PC-9 (cell line): Measurements from ENCODE around the gene FAM114A1. TPM values are rescaled to one million over a fixed set of nuclear protein-coding genes. Genes with fewer than 3 reads are reported as not detected.

Source experiments
- BruUV-seq: library from RNA; stranded (reverse); fragments of 400-500 nt; replicated peaks from 2 replicates; lab custom pipeline; 2021; lab: Mats Ljungman, UMichigan
- CTCF ChIA-PET: fragments of 300-600 bp; sonication (Branson Sonifier 250); formaldehyde crosslinking; loops from one replicate; lab custom pipeline; 2022; ENCODE audit warnings: antibody characterized with exemption; lab: Charles Lee
- POLR2A ChIA-PET: fragments of 300-600 bp; sonication (Branson Sonifier 250); formaldehyde crosslinking; loops from one replicate; lab custom pipeline; 2022; ENCODE audit warnings: antibody characterized with exemption; ENCODE audit not compliant: unreplicated experiment; lab: Charles Lee
- DNase-seq, 2 experiments: peaks; one replicate each; pipeline versions ENCODE4 v3.0.0 to v3.0.0-alpha.2; 2015 to 2022; ENCODE audit warnings: mixed read lengths in 1 of 2
- H2AFZ ChIP-seq: fragments of 200-600 bp; sonication (generic); 2 replicates; pipeline ENCODE4 v1.8.1; 2017; ENCODE audit warnings: antibody characterized with exemption
- H3F3A ChIP-seq: fragments of 200-600 bp; sonication (generic); 2 replicates; pipeline ENCODE4 v1.8.1; 2017; ENCODE audit warnings: antibody characterized with exemption, mild to moderate bottlenecking, low read depth; ENCODE audit not compliant: insufficient read depth
- H3K27ac ChIP-seq: fragments of 200-600 bp; sonication (generic); 2 replicates; pipeline ENCODE4 v1.6.1; 2016; ENCODE audit warnings: mixed run types
- H3K27me3 ChIP-seq: fragments of 200-600 bp; sonication (generic); 2 replicates; pipeline ENCODE4 v1.6.1; 2016; ENCODE audit warnings: low read depth, mixed run types; ENCODE audit not compliant: insufficient read depth
- H3K36me3 ChIP-seq: fragments of 200-600 bp; sonication (generic); 2 replicates; pipeline ENCODE4 v1.6.1; 2016; ENCODE audit warnings: low read depth, mixed run types
- H3K4me1 ChIP-seq: fragments of 200-600 bp; sonication (generic); replicated peaks from 2 replicates; pipeline ENCODE4 v1.6.1; 2016; ENCODE audit warnings: mixed run types; ENCODE audit not compliant: insufficient read depth
- H3K4me2 ChIP-seq: fragments of 200-600 bp; sonication (generic); 2 replicates; pipeline ENCODE4 v1.6.1; 2017; ENCODE audit warnings: mixed run types
- H3K4me3 ChIP-seq: fragments of 200-600 bp; sonication (generic); 2 replicates; pipeline ENCODE4 v1.6.1; 2016; ENCODE audit warnings: mixed run types
- H3K79me2 ChIP-seq: fragments of 200-600 bp; sonication (generic); 2 replicates; pipeline ENCODE4 v1.6.1; 2017; ENCODE audit warnings: low read depth, mixed run types
- H3K9me2 ChIP-seq: fragments of 200-600 bp; sonication (generic); 2 replicates; pipeline ENCODE4 v1.8.1; 2017; ENCODE audit warnings: mild to moderate bottlenecking; ENCODE audit not compliant: insufficient read depth
- H3K9me3 ChIP-seq: fragments of 200-600 bp; sonication (generic); 2 replicates; pipeline ENCODE4 v1.8.1; 2016; ENCODE audit warnings: low read depth; ENCODE audit not compliant: insufficient read depth
- H4K20me1 ChIP-seq: fragments of 200-600 bp; sonication (generic); 2 replicates; pipeline ENCODE4 v1.8.1; 2017; ENCODE audit not compliant: insufficient read depth
- CTCF ChIP-seq: fragments of 200-600 bp; sonication (generic); conservative IDR thresholded peaks from 2 replicates; pipeline ENCODE4 v1.6.1; 2017; ENCODE audit warnings: mixed run types, antibody characterized with exemption, mild to moderate bottlenecking, moderate library complexity
- EZH2 ChIP-seq: fragments of 200-600 bp; sonication (generic); IDR thresholded peaks from 2 replicates; pipeline ENCODE4 v1.8.0; 2017; ENCODE audit warnings: antibody characterized with exemption, low read depth
- intact Hi-C: fragments of 100-400 bp; cut with micrococcal nuclease; formaldehyde crosslinking; loops from one replicate; pipeline ENCODE4 v1.10.0; 2022; ENCODE audit not compliant: unreplicated experiment
- total RNA-seq: library from RNA; stranded (reverse); gene quantifications from 2 replicates; pipeline ENCODE4 v1.2.3, GENCODE V29; 2021

Gene FAM114A1
- total RNA-seq, 1 experiment from 2014 or later, result 73.7 TPM

DNA sequence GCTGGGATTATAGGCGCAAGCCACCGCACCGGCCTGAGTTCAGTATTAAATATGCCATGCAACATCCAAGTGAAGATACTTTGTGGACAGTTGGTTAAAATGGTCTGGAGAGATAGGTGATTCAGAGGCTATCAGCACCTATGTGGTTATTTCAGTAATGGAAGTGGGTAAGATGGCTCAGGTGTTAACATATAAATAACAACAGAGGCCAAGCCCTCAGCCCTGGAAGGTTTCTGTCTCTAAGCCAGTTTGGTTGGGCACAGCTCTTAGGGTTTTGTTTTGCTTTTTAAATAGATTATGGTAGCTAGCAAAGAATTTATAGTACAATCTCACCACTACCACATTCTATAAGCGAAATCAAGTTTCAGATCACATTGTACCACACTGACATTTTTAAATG lies 16.6 kb downstream of the FAM114A1 start:
- POLR2A ChIA-PET, result no interaction called here

DNA sequence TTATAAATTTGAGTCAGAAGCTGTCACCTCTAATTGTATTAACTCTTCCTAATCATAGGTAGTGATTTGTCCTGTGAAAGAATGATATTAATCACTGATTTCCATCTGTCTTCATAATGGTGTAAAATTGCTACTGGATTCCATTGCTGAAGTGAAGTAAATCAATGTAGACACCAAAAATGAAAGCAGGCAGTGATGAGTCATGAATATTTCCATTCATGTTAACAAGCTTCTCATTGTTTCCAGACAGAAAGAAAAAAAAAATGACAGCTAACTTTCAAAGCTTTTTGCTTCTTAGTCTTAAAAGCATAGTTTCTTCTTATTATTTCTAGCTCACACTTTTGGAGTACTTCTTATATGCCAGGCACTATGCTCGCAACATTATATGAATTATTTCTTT lies 21.5 kb downstream of the FAM114A1 start:
- Histone ChIP-seq H2AFZ (no peak overlapping the region), H4K20me1 (no peaks in the 10 kb centered on the region), H3K27ac (peak overlapping the region; percentile 61), H3F3A (peaks cover 9% of the 10 kb centered on the region), H3K36me3 (no peaks in the 10 kb centered on the region), H3K4me1 (peaks cover 24% of the 10 kb centered on the region), H3K9me3 (no peaks in the 10 kb centered on the region), H3K9me2 (no peaks in the 10 kb centered on the region), H3K27me3 (no peaks in the 10 kb centered on the region), H3K4me3 (no peak overlapping the region), H3K79me2 (no peaks in the 10 kb centered on the region), H3K4me2 (peak overlapping the region; percentile 11; the same call in 1 of the 2 replicates)
- POLR2A ChIA-PET, result interaction anchor here (0.5 to 0.7 kb wide), 8 partner anchors 9 to 1427 kb away, joined by 3 to 9 read pairs (median 4); no protein-coding TSS in a partner anchor
- no peak for TF ChIP-seq EZH2
- TF ChIP-seq CTCF, result no peak
- BruUV-seq, result no TSS peak
- intact Hi-C loops, result no loop called here
- DNase-seq, result peak in 1 of 2 experiments; percentile 83
- CTCF ChIA-PET, result interaction anchor here (0.6 to 0.7 kb wide), 2 partner anchors 18 to 132 kb away, joined by 5 to 8 read pairs; no protein-coding TSS in a partner anchor

More for the DNA sequence above, 16.6 kb downstream of the FAM114A1 start:
- TF ChIP-seq CTCF, result no peak
- TF ChIP-seq EZH2, result no peak
- no peaks in the 10 kb centered on the region for H3K36me3 ChIP-seq
- H2AFZ ChIP-seq, result no peak overlapping the region
- H4K20me1 ChIP-seq, result no peaks in the 10 kb centered on the region
- DNase-seq, result no peak
- H3K4me3 ChIP-seq, result no peak overlapping the region
- H3K4me2 ChIP-seq, result no peak overlapping the region
- H3K4me1 ChIP-seq, result peaks cover 10% of the 10 kb centered on the region
- CTCF ChIA-PET, result no interaction called here
- peaks cover 3% of the 10 kb centered on the region; the same call in 1 of the 2 replicates for H3F3A ChIP-seq
- BruUV-seq, result no TSS peak
- no peaks in the 10 kb centered on the region for H3K79me2 ChIP-seq
- no peak overlapping the region for H3K27ac ChIP-seq
- H3K27me3 ChIP-seq, result no peaks in the 10 kb centered on the region
- intact Hi-C loops, result no loop called here
- H3K9me3 ChIP-seq, result no peaks in the 10 kb centered on the region
- H3K9me2 ChIP-seq, result no peaks in the 10 kb centered on the region

- H4K20me1 ChIP-seq, result no peaks in the 10 kb centered on the region
- H3K4me1 ChIP-seq, result peaks cover 24% of the 10 kb centered on the region
- no peak for DNase-seq
- no peak overlapping the region for H2AFZ ChIP-seq
- H3K4me3 ChIP-seq, result no peak overlapping the region
- H3K27ac ChIP-seq, result no peak overlapping the region
- no peak overlapping the region for H3K4me2 ChIP-seq
- H3F3A ChIP-seq, result peaks cover 9% of the 10 kb centered on the region
- H3K9me2 ChIP-seq, result no peaks in the 10 kb centered on the region
- H3K27me3 ChIP-seq, result no peaks in the 10 kb centered on the region
- BruUV-seq, result no TSS peak
- H3K79me2 ChIP-seq, result no peaks in the 10 kb centered on the region
- intact Hi-C loops, result no loop called here
- TF ChIP-seq EZH2 (no peak), CTCF (no peak)
- ChIA-PET POLR2A (interaction anchor here (0.6 to 0.7 kb wide), 2 partner anchors 10 to 12 kb away, joined by 7 read pairs; no protein-coding TSS in a partner anchor), CTCF (no interaction called here)
- no peaks in the 10 kb centered on the region for H3K9me3 ChIP-seq
- H3K36me3 ChIP-seq, result no peaks in the 10 kb centered on the region
Measured at GRCh38 chr4:38891051-38891983, 23.7 kb downstream of the FAM114A1 start.
